ENCODE results near the gene HDAC4.

HDAC4 gene

DNA sequence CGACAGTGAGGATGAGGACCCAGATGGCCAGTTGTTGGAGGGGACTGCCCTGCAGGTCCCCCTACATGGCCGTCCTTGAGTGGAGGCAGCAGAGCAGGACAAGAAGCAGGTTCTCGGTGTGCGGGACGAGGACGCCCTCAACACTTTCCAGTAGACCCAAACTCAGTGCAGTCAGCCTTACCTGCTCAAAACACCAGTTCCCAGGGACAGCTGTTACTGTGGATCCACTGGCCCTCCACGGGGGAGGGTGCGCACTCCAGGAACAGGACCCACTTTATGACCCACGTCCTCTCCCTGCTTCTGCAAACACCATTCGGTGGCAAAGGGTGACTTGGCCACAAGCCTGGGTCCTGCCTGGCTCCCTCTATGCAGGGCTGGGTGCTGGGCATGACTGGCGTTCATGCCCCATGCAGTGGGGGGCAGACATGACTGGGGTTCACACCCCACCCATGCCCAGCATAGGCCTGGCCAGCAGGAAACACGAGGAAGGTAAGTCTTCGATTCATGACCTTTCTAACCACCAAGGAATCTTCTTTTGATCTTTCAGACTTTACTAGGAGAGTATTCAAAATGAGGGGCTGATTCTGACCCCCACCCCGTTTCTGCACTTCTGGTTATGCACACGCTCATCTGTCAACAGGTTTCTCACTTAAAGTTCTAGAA, 233.7 kb downstream of the HDAC4 start (continued):
- TF ChIP-seq, protein P1, sequence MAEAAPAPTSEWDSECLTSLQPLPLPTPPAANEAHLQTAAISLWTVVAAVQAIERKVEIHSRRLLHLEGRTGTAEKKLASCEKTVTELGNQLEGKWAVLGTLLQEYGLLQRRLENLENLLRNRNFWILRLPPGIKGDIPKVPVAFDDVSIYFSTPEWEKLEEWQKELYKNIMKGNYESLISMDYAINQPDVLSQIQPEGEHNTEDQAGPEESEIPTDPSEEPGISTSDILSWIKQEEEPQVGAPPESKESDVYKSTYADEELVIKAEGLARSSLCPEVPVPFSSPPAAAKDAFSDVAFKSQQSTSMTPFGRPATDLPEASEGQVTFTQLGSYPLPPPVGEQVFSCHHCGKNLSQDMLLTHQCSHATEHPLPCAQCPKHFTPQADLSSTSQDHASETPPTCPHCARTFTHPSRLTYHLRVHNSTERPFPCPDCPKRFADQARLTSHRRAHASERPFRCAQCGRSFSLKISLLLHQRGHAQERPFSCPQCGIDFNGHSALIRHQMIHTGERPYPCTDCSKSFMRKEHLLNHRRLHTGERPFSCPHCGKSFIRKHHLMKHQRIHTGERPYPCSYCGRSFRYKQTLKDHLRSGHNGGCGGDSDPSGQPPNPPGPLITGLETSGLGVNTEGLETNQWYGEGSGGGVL (tag by site-specific recombination; IDR thresholded peaks at IDR 0.05), result no peak
- TF ChIP-seq, protein P2, sequence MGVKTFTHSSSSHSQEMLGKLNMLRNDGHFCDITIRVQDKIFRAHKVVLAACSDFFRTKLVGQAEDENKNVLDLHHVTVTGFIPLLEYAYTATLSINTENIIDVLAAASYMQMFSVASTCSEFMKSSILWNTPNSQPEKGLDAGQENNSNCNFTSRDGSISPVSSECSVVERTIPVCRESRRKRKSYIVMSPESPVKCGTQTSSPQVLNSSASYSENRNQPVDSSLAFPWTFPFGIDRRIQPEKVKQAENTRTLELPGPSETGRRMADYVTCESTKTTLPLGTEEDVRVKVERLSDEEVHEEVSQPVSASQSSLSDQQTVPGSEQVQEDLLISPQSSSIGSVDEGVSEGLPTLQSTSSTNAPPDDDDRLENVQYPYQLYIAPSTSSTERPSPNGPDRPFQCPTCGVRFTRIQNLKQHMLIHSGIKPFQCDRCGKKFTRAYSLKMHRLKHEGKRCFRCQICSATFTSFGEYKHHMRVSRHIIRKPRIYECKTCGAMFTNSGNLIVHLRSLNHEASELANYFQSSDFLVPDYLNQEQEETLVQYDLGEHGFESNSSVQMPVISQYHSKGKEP (tag by site-specific recombination; IDR thresholded peaks at IDR 0.05), result no peak

DNA sequence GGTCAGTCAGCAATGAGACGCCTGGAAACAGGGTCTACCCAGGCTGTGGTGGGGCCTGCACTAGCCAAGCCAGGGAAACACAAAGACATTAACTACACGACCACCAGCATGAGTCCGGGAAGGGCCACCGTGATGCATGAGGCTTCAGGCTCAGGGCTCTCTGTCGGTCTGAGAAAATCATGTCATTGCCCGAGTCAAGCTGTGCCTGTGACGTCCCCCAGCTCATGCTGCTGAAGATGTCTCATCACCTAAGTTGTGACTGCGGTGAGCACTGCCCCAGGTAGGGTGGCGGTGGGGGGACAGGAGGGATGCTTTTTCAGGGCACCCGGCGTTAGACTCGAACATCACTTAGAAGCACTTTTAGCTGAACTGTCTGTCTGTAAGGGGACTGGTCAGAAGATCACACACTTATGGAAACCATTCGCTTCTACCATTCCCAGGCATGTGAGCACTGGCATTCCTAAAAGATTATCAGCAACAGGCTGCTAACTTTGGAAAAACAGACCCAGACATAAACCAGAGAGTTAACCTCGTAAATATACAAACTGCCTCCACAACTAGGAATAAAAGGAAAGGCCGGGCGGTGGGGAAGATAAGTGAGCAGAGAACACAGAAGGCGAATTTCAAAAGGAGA, 234.5 kb downstream of the HDAC4 start:
- no peaks in the 10 kb centered on the region for H3K4me1 ChIP-seq (ENCODE audit: control insufficient read depth, insufficient read depth, low read length)
- peaks cover 0 to 10% of the 10 kb centered on the region in 2 experiments; a peak in 1 of 3 replicates for H3K36me3 ChIP-seq (ENCODE audit: control insufficient read depth in 2 of 2, insufficient read depth in 1 of 2, low read length in 2 of 2)
- CTCF ChIA-PET, result no interaction called here
- POLR2A ChIA-PET, result no interaction called here
- H3K9me3 ChIP-seq (ENCODE audit: control insufficient read depth, insufficient read depth, low read depth, low read length), result peaks cover 3% of the 10 kb centered on the region; the same call in 1 of the 2 replicates
- TF ChIP-seq ZSCAN30 (tag by site-specific recombination; IDR thresholded peaks at IDR 0.05) (no peak), ZNF24 (tag by site-specific recombination; IDR thresholded peaks at IDR 0.05) (no peak), TRIM28 (IDR thresholded peaks at IDR 0.05; ENCODE audit: borderline replicate concordance, low read length) (no peak), ZNF529 (tag by site-specific recombination; IDR thresholded peaks at IDR 0.05; ENCODE audit: insufficient replicate concordance) (no peak), ZNF610 (tag by site-specific recombination; IDR thresholded peaks at IDR 0.05; ENCODE audit: borderline replicate concordance) (no peak), BCL11B (tag by site-specific recombination; IDR thresholded peaks at IDR 0.05; ENCODE audit: low read depth) (no peak), ZNF37A (tag by site-specific recombination; IDR thresholded peaks at IDR 0.05) (no peak), PRDM1 (tag by site-specific recombination; IDR thresholded peaks at IDR 0.05) (no peak), KLF7 (tag by site-specific recombination; IDR thresholded peaks at IDR 0.05; ENCODE audit: borderline replicate concordance) (no peak), ZNF132 (tag by site-specific recombination; IDR thresholded peaks at IDR 0.05; ENCODE audit: borderline replicate concordance) (no peak), GFI1B (tag by site-specific recombination; IDR thresholded peaks at IDR 0.05) (no peak), ZIC2 (tag by site-specific recombination; IDR thresholded peaks at IDR 0.05) (no peak), BCL11A (tag by site-specific recombination; IDR thresholded peaks at IDR 0.05; ENCODE audit: low read depth) (no peak), ZNF768 (tag by site-specific recombination; IDR thresholded peaks at IDR 0.05) (no peak), SP7 (tag by site-specific recombination; IDR thresholded peaks at IDR 0.05) (no peak), ZEB2 (tag by site-specific recombination; IDR thresholded peaks at IDR 0.05) (no peak), ZNF585B (tag by site-specific recombination; IDR thresholded peaks at IDR 0.05) (no peak)
- TF ChIP-seq, protein P3, sequence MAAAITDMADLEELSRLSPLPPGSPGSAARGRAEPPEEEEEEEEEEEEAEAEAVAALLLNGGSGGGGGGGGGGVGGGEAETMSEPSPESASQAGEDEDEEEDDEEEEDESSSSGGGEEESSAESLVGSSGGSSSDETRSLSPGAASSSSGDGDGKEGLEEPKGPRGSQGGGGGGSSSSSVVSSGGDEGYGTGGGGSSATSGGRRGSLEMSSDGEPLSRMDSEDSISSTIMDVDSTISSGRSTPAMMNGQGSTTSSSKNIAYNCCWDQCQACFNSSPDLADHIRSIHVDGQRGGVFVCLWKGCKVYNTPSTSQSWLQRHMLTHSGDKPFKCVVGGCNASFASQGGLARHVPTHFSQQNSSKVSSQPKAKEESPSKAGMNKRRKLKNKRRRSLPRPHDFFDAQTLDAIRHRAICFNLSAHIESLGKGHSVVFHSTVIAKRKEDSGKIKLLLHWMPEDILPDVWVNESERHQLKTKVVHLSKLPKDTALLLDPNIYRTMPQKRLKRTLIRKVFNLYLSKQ (tag by site-specific recombination; IDR thresholded peaks at IDR 0.05; ENCODE audit: borderline replicate concordance), result no peak
- TF ChIP-seq, protein P4, sequence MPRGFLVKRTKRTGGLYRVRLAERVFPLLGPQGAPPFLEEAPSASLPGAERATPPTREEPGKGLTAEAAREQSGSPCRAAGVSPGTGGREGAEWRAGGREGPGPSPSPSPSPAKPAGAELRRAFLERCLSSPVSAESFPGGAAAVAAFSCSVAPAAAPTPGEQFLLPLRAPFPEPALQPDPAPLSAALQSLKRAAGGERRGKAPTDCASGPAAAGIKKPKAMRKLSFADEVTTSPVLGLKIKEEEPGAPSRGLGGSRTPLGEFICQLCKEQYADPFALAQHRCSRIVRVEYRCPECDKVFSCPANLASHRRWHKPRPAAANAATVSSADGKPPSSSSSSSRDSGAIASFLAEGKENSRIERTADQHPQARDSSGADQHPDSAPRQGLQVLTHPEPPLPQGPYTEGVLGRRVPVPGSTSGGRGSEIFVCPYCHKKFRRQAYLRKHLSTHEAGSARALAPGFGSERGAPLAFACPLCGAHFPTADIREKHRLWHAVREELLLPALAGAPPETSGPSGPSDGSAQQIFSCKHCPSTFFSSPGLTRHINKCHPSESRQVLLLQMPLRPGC (tag by site-specific recombination; IDR thresholded peaks at IDR 0.05), result no peak
- TF ChIP-seq, protein P1 (tag by site-specific recombination; IDR thresholded peaks at IDR 0.05), result no peak
- H3K27ac ChIP-seq (ENCODE audit: extremely low read depth, low read depth, low read length), result no peak overlapping the region
- no peak overlapping the region for H3K4me3 ChIP-seq (ENCODE audit: low read depth, low read length)
